Stimulated activated CD4-positive, alpha-beta T cell treated with anti-CD3 and anti-CD28 coated beads, Interleukin-1b, Interleukin-23, amount 100 ng/mL, for 48 hours (primary cell): ENCODE results near the gene SLC2A10.

Experiments used
- DNase-seq: peaks from one replicate; pipeline ENCODE4 v3.0.0-alpha.2; 2020

The SLC2A10 gene

GRCh38 chr20:46739431-46740213 is 30.2 kb downstream of the SLC2A10 start:
- DNase-seq: no peak

GRCh38 chr20:46740214-46740609 is 30.8 kb downstream of the SLC2A10 start:
- no peak for DNase-seq

GRCh38 chr20:46741924-46742668 is 32.6 kb downstream of the SLC2A10 start:
- DNase-seq: no peak

- no peak for DNase-seq
Observed at GRCh38 chr20:46742669-46743045, 33.2 kb downstream of the SLC2A10 start.

- no peak for DNase-seq
Observed at GRCh38 chr20:46743088-46743487, 33.6 kb downstream of the SLC2A10 start.

- no peak for DNase-seq
Observed at GRCh38 chr20:46746956-46747526, 37.6 kb downstream of the SLC2A10 start.

GRCh38 chr20:46749147-46749546 is 39.7 kb downstream of the SLC2A10 start:
- no peak for DNase-seq

- DNase-seq: no peak
Observed at GRCh38 chr20:46751856-46752255, 42.4 kb downstream of the SLC2A10 start.

GRCh38 chr20:46752728-46753127 is 43.3 kb downstream of the SLC2A10 start:
- DNase-seq: peak; percentile 49

- DNase-seq: no peak
Observed at GRCh38 chr20:46755483-46756413, 46.3 kb downstream of the SLC2A10 start.

GRCh38 chr20:46756419-46756818 is 47.0 kb downstream of the SLC2A10 start:
- DNase-seq: no peak

- no peak for DNase-seq
Observed at GRCh38 chr20:46757135-46757534, 47.7 kb downstream of the SLC2A10 start.

GRCh38 chr20:46757754-46758678 is 48.6 kb downstream of the SLC2A10 start:
- peak; percentile 55 for DNase-seq

GRCh38 chr20:46758929-46759669 is 49.6 kb downstream of the SLC2A10 start:
- no peak for DNase-seq

- DNase-seq: no peak
Observed at GRCh38 chr20:46761566-46761965, 52.1 kb downstream of the SLC2A10 start.

- DNase-seq: no peak
Observed at GRCh38 chr20:46764068-46764467, 54.6 kb downstream of the SLC2A10 start.

- no peak for DNase-seq
Observed at GRCh38 chr20:46765506-46766120, 56.2 kb downstream of the SLC2A10 start.

GRCh38 chr20:46767127-46767761 is 57.8 kb downstream of the SLC2A10 start:
- DNase-seq: no peak

- DNase-seq: no peak
Observed at GRCh38 chr20:46770330-46771194, 61.1 kb downstream of the SLC2A10 start.
